LoVo (cell line): ENCODE results near the gene MFSD12.
A peak's percentile ranks its signal among the peaks of the same experiment; 100 is the strongest.
"Not testable (repeated sequence)": the region's sequence is repeated elsewhere in the genome, so short reads cannot be mapped to it uniquely, and the experiment has no call there.

Experiments used
- DNase-seq: peaks from one replicate; pipeline ENCODE4 v3.0.0-alpha.2; 2016; ENCODE audit warnings: low spot score

The MFSD12 gene

GRCh38 chr19:3584036-3584802 is 26.8 kb upstream of the MFSD12 start:
- not testable (repeated sequence) for DNase-seq

DNA sequence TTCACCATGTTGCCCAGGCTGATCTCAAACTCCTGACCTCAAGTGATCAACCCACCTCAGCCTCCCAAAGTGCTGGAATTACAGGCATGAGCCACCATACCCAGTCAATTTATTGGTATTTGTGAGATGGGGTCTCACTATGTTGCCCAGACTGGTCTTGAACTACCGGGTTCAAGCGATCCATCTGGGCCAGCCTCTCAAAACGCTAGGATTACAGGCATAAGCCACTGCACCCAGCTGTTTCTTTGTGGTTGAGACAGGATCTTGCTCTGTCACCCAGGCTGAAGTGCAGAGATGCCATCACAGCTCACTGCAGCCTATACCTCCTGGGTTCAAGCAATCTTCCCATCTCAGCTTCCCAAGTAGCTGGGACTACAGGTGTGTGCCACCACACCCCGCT is 24.4 kb upstream of the MFSD12 start:
- not testable (repeated sequence) for DNase-seq

- no peak for DNase-seq
Observed at GRCh38 chr19:3580156-3580934, 23.0 kb upstream of the MFSD12 start.

GRCh38 chr19:3578390-3578789 is 21.0 kb upstream of the MFSD12 start:
- DNase-seq, result no peak

DNA sequence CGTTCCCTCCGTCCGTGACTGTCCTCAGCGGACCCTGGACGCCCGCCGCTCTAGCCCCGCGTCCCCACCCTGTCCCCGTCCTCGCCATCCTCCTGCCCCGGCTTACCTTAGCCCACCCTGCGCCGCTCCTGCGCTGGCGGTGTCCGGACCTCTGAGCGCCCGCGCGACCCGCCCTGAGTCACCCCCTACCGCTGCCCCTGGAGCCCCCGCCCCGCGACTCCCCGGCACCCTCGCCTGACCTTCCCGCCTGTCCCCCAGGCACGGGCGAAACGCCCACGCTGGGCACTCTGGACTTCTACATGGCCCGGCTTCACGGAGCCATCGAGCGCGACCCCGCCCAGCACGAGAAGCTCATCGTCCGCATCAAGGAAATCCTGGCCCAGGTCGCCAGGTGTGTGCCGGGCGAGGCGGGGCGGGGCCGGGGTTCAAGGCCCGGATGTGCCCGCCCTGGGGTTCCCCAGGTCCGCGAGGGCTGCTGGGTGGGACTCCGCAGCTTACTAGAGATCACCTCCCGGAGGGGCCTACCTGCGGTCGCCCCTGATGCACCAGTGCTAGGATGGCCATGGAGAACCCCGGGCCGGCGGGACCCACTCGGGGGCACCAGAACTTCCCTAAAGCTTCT is 20.4 kb upstream of the MFSD12 start:
- no peak for DNase-seq

GRCh38 chr19:3576696-3577443 is 19.5 kb upstream of the MFSD12 start:
- no peak for DNase-seq

- no peak for DNase-seq
Observed at GRCh38 chr19:3575949-3576673, 18.7 kb upstream of the MFSD12 start.

- DNase-seq, result no peak
Observed at GRCh38 chr19:3575260-3575741, 17.9 kb upstream of the MFSD12 start.

DNA sequence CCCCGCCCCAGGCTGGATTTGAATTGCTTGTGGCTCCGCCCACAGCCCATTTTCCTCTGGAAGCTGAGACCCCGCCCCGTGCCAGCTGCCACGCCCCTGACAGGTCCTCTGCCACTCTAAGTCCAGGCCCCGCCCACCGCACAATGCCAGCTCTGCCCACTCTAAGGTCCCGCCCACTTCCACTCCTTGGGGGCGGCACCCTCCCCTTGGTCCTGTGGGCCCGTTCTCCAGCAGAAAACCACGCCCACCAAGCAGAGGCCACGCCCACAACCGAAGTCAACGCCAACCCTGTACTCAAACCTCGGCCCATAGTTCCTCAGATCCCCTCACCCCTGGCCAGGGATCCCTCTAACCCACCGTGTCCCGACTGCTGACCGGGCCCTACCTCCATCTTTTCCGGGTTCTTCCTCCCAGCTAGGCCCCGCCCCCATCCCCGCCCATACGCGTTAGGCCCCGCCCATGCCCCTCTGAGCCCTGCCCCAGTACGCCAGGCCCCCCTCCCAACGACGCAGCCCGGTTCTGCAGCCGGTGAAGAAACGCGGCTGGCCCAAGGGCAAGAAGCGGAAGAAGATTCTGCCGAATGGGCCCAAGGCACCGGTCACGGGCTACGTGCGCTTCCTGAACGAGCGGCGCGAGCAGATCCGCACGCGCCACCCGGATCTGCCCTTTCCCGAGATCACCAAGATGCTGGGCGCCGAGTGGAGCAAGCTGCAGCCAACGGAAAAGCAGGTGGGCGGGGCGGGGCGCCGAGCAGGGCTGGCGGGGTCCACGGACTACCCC is 16.7 kb upstream of the MFSD12 start:
- peak; percentile 90 for DNase-seq

DNA sequence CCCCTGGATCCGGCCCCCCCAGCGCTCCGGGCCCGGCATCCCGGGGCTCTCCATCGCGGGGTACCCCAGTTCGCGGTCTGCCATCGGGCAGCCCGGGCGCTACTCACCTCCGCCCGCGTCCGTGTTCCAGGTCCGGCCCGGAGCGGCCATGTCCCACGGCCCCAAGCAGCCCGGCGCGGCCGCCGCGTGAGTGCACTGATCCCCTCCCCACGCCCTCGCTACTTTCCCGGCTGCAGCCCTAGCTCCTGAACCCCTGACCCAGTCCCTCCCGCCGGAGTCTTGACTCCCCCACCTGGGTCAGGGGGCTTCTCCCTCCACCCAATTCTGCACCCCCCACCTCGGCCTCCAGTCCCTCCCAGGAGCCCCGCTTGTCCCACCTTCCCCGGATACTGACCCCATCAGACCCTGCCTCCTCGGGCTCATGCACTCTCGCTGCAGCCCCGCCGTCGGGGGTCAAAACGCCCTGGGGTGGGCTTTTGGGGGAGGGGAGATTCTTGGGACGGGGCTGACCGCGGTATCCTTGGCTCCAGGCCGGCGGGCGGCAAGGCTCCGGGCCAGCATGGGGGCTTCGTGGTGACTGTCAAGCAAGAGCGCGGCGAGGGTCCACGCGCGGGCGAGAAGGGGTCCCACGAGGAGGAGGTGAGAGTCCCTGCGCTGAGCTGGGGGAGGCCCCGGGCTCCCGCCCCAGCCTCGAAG is 15.9 kb upstream of the MFSD12 start:
- DNase-seq, result no peak

GRCh38 chr19:3572855-3573161 is 15.4 kb upstream of the MFSD12 start, which contains the start of gene HMG20B:
TSS of gene HMG20B (plus strand) at chr19:3572944. CDS start at chr19:3573310, 366 bp downstream.
- no peak for DNase-seq

- DNase-seq, result peak; percentile 98
Observed at GRCh38 chr19:3572132-3572854, 14.9 kb upstream of the MFSD12 start.

- DNase-seq, result no peak
Observed at GRCh38 chr19:3570606-3571011, 13.2 kb upstream of the MFSD12 start.

GRCh38 chr19:3570042-3570441 is 12.7 kb upstream of the MFSD12 start:
- not testable (repeated sequence) for DNase-seq

DNA sequence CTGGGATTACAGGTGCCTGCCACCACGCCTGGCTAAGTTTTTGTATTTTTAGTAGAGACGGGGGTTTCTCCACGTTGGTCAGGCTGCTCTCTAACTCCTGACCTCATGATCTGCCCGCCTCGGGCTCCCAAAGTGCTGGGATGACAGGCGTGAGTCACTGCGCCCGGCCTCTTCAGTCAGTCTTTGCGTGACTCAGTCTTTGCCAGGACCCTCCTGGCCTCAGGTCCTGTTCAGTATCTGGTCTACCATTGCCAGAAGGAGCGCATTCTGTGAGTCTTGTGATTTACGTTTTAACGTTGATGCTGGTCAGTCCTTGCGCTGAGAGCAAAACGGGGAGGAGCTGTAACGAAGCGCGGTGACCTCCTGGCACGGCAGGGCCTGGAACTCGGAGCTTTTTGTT is 7.8 kb upstream of the MFSD12 start:
- DNase-seq, result no peak

DNA sequence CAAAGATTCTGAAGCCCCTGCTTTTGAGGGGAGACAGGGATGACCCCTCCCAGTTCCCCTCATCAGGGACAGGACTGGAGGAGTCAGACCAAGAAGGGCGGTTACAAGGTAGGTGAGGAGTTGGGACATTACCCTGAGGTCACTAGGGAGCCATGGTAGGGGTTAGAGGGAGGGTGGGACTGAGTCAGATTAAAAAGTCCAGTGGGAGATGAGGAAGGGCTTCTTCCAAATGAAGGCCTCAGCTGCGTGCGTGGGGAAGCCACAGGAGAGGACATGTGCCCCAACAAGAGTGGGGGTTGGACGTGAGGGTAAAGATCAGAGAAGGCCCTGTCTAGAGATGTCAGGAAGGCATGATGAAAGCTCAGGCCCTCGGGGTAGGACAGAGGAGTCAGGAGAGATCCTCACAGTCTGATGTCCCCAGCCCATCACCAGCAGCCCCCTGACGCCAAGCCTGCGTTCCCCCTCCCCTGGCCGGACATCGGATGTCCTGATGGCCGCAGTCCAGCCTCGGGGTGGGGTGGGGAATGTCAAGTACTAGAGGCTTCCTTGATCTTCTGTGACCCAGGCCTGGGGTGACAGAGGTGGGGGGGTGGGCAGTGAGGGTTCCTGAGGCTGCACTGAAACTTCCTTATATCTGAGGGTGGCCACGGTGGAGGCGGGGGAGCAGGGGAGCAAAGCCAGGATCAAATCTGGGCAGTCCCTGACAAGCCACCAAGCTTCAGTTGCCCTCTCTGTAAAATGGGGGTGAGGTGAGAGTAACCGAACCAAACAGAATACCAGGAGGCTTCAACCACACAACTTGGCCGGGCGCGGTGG is 6.5 kb upstream of the MFSD12 start:
- no peak for DNase-seq

DNA sequence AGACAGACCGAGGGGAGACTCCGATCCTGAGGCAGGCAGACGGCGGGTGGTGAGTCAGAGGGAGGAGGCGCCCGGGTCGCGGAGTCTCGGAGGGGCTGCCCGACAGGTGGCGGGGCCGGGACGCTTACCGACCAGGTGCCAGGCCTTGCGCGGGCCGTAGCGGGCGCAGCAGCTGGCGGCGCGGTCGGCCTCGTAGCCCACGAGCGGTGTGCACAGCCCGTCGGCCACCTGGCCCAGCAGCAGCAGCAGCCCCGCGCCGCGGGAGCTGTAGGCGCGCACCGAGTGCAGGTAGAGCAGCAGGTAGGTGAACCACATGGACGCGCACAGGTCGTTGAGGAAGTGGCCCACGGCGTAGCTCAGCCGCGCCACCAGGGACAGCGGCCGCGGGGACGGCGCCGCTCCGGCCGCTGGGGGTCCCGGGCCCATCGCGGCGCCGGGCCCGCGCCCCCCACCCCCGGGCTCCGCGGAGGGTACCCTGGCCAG is 367 bp downstream of the MFSD12 start:
- peak; percentile 61 for DNase-seq

DNA sequence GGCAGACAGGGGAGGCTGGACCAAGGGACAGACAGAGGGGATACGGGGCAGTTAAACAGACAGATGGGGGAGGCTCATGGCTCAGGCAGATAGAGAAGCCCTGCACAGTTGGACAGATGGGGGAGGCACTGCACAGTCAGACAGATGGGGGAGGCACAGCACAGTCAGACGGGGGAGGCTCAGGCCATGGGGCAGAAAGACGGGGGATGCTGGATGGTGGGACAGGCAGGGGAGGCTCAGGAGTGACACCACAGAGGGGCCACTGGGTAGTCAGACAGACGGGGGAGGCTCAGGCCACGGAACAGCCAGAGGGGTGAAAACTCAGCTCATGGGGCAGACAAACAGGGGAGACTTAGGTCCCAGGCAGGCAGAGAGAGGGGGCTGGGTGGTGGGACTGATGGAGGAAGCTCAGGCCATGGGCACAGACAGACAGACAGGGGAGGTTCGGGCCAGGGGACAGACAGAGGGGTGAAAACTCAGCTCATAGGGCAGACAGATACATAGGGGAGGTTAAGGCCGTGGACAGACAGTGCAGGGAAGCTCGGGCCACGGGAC is 886 bp downstream of the MFSD12 start:
- DNase-seq, result no peak
